HepG2 (cell line): Measurements from ENCODE around the gene GABBR2. TPM values are rescaled to one million over a fixed set of nuclear protein-coding genes. Genes with fewer than 3 reads are reported as not detected.

ENCODE experiments used
- BHLHE40 ChIP-seq: IDR thresholded peaks from 2 replicates; pipeline ENCODE4 v1.6.1; 2011; ENCODE audit warnings: low read length, improper control_type of control experiment
- GATA4 ChIP-seq: sonication (generic); IDR thresholded peaks from 2 replicates; pipeline ENCODE4 v1.6.1; 2016; ENCODE audit warnings: antibody characterized with exemption, low read depth, borderline replicate concordance
- MEIS1 ChIP-seq: sonication (generic); formaldehyde crosslinking; IDR thresholded peaks from 2 replicates; pipeline ENCODE4 v1.9.0; 2021; ENCODE audit warnings: mild to moderate bottlenecking, missing genetic modification reagents, moderate library complexity, borderline replicate concordance
- RELA ChIP-seq: sonication (generic); formaldehyde crosslinking; IDR thresholded peaks from 2 replicates; pipeline ENCODE4 v1.4.0; 2020; ENCODE audit warnings: missing genetic modification reagents
- RFXANK ChIP-seq: IDR thresholded peaks from 2 replicates; pipeline ENCODE4 v1.6.1; 2016
- SRSF4 ChIP-seq: fragments of 200-400 bp; formaldehyde crosslinking; IDR thresholded peaks from one replicate; pipeline ENCODE4 v1.6.1; 2018; ENCODE audit warnings: mild to moderate bottlenecking, low read depth, low read length, moderate library complexity; ENCODE audit not compliant: poor library complexity, severe bottlenecking
- ZNF282 ChIP-seq: fragments of 450-650 bp; IDR thresholded peaks from 2 replicates; pipeline ENCODE4 v1.6.1; 2018; ENCODE audit not compliant: partially characterized antibody
- polyA plus RNA-seq, 8 experiments: library from polyadenylated mRNA; depleted of rRNA in 3 of 8; stranded (reverse) in 7 of 8; unstranded in 1 of 8; fragments of >200 nt; fragmentation: Illumina TruSeq in 4 of 8; extraction: Trizol in 4 of 8; gene quantifications; 2 replicates each; pipeline versions ENCODE4 v1.2.1 to v1.2.3, GENCODE V29; 2011 to 2016; ENCODE audit warnings: low read depth in 4 of 8, missing spikeins in 1 of 8, mixed read lengths in 1 of 8; ENCODE audit not compliant: insufficient read depth in 1 of 8
- total RNA-seq, 5 experiments: library from RNA; depleted of rRNA; stranded (reverse); fragments of >200 nt; fragmentation: Illumina TruSeq; extraction: Trizol; gene quantifications; 2 replicates each; pipeline ENCODE4 v1.2.3, GENCODE V29; 2016; ENCODE audit warnings: low read depth in 1 of 5
- TF ChIP-seq, protein P1 (sequence below): sonication (generic); formaldehyde crosslinking; IDR thresholded peaks from 2 replicates; pipeline ENCODE4; 2020; ENCODE audit warnings: missing genetic modification reagents, mild to moderate bottlenecking, borderline replicate concordance
- TF ChIP-seq, protein P2 (sequence below): sonication (generic); formaldehyde crosslinking; IDR thresholded peaks from 2 replicates; pipeline ENCODE4 v1.5.0; 2020; ENCODE audit warnings: missing genetic modification reagents

The GABBR2 gene
- total and polyA plus RNA-seq, 2 of the 13 experiments (the other 11 are each of a cell fraction or from before 2014, with no cell fraction given), result 0.02 TPM; not detected in 1

DNA sequence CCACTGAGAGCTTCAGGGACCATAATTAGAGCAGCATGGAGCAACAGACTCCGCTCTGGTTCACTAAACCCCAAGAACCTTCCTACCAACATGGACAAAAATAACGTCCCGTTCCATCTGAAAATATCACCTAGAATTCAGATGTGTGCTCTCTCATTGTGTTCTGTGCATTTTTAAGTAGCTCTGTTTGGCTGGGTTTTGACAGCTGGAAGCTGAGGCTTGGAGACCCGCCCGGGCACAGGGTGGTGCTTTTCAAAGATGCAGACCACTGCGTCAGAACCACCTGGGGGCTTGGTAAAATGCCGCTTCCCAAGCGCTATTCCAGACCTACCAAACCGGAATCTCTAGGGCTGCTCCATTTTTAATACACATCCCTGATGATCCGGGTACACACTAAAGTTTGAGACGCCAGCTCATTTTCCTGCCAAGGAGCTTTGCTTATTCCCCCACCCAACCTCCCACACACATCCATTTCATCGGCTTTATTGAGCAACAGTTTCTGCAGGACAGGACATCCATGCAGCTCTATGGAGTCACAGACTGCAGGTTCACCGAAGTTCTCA, 104.8 kb downstream of the GABBR2 start (continued):
- TF ChIP-seq, protein P1, sequence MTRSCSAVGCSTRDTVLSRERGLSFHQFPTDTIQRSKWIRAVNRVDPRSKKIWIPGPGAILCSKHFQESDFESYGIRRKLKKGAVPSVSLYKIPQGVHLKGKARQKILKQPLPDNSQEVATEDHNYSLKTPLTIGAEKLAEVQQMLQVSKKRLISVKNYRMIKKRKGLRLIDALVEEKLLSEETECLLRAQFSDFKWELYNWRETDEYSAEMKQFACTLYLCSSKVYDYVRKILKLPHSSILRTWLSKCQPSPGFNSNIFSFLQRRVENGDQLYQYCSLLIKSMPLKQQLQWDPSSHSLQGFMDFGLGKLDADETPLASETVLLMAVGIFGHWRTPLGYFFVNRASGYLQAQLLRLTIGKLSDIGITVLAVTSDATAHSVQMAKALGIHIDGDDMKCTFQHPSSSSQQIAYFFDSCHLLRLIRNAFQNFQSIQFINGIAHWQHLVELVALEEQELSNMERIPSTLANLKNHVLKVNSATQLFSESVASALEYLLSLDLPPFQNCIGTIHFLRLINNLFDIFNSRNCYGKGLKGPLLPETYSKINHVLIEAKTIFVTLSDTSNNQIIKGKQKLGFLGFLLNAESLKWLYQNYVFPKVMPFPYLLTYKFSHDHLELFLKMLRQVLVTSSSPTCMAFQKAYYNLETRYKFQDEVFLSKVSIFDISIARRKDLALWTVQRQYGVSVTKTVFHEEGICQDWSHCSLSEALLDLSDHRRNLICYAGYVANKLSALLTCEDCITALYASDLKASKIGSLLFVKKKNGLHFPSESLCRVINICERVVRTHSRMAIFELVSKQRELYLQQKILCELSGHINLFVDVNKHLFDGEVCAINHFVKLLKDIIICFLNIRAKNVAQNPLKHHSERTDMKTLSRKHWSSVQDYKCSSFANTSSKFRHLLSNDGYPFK (CRISPR knock-in tag), result no peak
- TF ChIP-seq BHLHE40, result no peak
- no peak for TF ChIP-seq RFXANK
- TF ChIP-seq RELA (CRISPR knock-in tag), result no peak
- TF ChIP-seq ZNF282, result no peak
- TF ChIP-seq MEIS1 (CRISPR knock-in tag), result no peak
- no peak for TF ChIP-seq GATA4
- TF ChIP-seq SRSF4, result no peak
- TF ChIP-seq, protein P2, sequence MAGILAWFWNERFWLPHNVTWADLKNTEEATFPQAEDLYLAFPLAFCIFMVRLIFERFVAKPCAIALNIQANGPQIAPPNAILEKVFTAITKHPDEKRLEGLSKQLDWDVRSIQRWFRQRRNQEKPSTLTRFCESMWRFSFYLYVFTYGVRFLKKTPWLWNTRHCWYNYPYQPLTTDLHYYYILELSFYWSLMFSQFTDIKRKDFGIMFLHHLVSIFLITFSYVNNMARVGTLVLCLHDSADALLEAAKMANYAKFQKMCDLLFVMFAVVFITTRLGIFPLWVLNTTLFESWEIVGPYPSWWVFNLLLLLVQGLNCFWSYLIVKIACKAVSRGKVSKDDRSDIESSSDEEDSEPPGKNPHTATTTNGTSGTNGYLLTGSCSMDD, result no peak
